ENCODE data around the gene HMBS. TPM values are rescaled to one million over a fixed set of nuclear protein-coding genes. Genes with fewer than 3 reads are reported as not detected.

HMBS gene
- total and polyA plus RNA-seq, 2 of the 8 experiments (the other 6 are each of a cell fraction or from before 2014, with no cell fraction given): 69.3 to 109 TPM

- H3K27ac ChIP-seq (ENCODE audit: low read depth, low read length): no peak overlapping the region
These were observed 19.1 kb downstream of the HMBS start for GRCh38 chr11:119103793-119104192.

More at GRCh38 chr11:119103793-119104192, 19.1 kb downstream of the HMBS start:
- Histone ChIP-seq H3K18ac (ENCODE audit: extremely low read depth, low read length) (no peak overlapping the region), H3K27me3 (replicated peaks in 1 of 4; ENCODE audit: control insufficient read depth in 3 of 4, extremely low read depth in 1 of 4, insufficient read depth in 3 of 4, low read length in 3 of 4) (peaks cover 2 to 14% (median 12%) of the 10 kb centered on the region in 4 experiments), H4K8ac (ENCODE audit: extremely low read depth, insufficient read depth, low read length) (no peak overlapping the region), H3K14ac (ENCODE audit: insufficient read length) (no peak overlapping the region), H3K4me2 (ENCODE audit: insufficient read depth in 1 of 2, low read depth in 2 of 2, low read length in 2 of 2) (no peak overlapping the region), H2BK20ac (ENCODE audit: low read length) (no peak overlapping the region), H3K9me3 (ENCODE audit: insufficient read depth in 2 of 2, low read depth in 1 of 2, low read length in 1 of 2) (no peaks in the 10 kb centered on the region), H2AK5ac (ENCODE audit: low read depth, low read length) (no peak overlapping the region), H2BK5ac (ENCODE audit: low read depth, low read length) (no peak overlapping the region), H3K4me1 (replicated peaks in 1 of 4; ENCODE audit: control insufficient read depth in 3 of 4, insufficient read depth in 4 of 4, low read length in 3 of 4) (peaks cover 3 to 29% (median 9%) of the 10 kb centered on the region in 4 experiments), H2BK120ac (replicated peaks; ENCODE audit: low read depth, low read length) (no peak overlapping the region), H3K79me1 (ENCODE audit: low read depth, low read length) (peaks cover 7% of the 10 kb centered on the region), H3K9ac (replicated peaks in 1 of 4; ENCODE audit: extremely low read depth in 1 of 4, low read depth in 3 of 4, low read length in 3 of 4) (no peak overlapping the region), H4K5ac (ENCODE audit: insufficient read length, low read depth, low read length) (no peak overlapping the region), H3K4ac (replicated peaks; ENCODE audit: insufficient read length, low read depth, low read length) (no peak overlapping the region), H4K91ac (replicated peaks; ENCODE audit: insufficient read length, low read length) (no peak overlapping the region), H3K23ac (ENCODE audit: insufficient read length) (no peak overlapping the region), H3K4me3 (ENCODE audit: extremely low read depth in 1 of 4, insufficient read depth in 2 of 4, low read depth in 3 of 4, low read length in 4 of 4) (no peak overlapping the region), H3K79me2 (ENCODE audit: control insufficient read depth in 1 of 2, insufficient read depth in 2 of 2, low read length in 2 of 2) (peaks cover 0 to 12% of the 10 kb centered on the region in 2 experiments; a peak in 2 of 4 replicates), H2AFZ (ENCODE audit: low read length) (no peak overlapping the region), H2BK12ac (ENCODE audit: low read depth, low read length) (no peak overlapping the region), H3K23me2 (ENCODE audit: low read depth, low read length) (peaks cover 29% of the 10 kb centered on the region), H4K20me1 (replicated peaks in 1 of 2; ENCODE audit: control insufficient read depth in 1 of 2, insufficient read depth in 2 of 2, low read length in 2 of 2) (peaks cover 0 to 5% of the 10 kb centered on the region in 2 experiments), H3K36me3 (ENCODE audit: control insufficient read depth in 2 of 4, insufficient read depth in 4 of 4, low read length in 3 of 4) (no peaks in the 10 kb centered on the region), H2BK15ac (ENCODE audit: low read length) (no peak overlapping the region), H3K56ac (replicated peaks; ENCODE audit: insufficient read length, low read depth, low read length) (no peak overlapping the region)
- DNase-seq (ENCODE audit: low read depth in 1 of 2, low spot score in 2 of 2) (no peak), FAIRE-seq (no peak)
- ChIA-PET POLR2A (ENCODE audit: partially characterized antibody) (interaction anchor here (2.1 to 10.6 kb wide), 2 partner anchors 10 to 13 kb away, joined by 11 to 139 read pairs; a partner anchor contains a TSS), CTCF (ENCODE audit: partially characterized antibody) (interaction anchor here (0.9 to 3.2 kb wide), 4 partner anchors 8 to 92 kb away, joined by 3 to 11 read pairs (median 6); a partner anchor contains a TSS)
- WGBS, 2 experiments (ENCODE audit: extremely low coverage in 1 of 2, insufficient coverage in 1 of 2, insufficient read length in 1 of 2, insufficient replicate concordance in 2 of 2, low coverage in 1 of 2, low lambda C conversion rate in 2 of 2, missing lambda C conversion rate in 1 of 2): 81% methylated on average over 4 of the region's 4 CpGs; no CpG with 5 or more reads in 1 of the 2 experiments
